Fibroblast of skin of scalp (primary cell): ENCODE results near the gene FAM13B.

ENCODE experiments used
- DNase-seq: peaks from one replicate; pipeline ENCODE4 v3.0.0-alpha.2; 2013

Gene FAM13B

DNA sequence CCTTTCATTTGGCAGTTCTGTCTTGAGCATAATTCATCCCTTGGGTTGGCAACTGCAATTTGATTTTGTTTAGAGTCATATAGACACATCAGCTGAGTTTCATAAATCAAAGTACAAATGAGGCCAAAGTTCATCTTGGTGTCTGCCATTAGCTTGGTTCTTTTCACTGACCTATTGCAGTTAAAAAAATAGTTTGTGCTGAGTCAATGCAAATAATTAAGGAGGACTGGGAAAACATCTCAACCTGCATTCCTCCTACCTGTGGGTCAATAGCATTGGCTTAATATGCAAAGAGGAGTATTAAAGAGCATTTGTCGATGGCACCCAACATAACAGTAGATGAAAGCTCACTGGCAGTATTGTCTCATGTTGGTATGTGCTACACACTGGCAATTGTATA lies 142.0 kb downstream of the FAM13B start:
- no peak for DNase-seq

DNA sequence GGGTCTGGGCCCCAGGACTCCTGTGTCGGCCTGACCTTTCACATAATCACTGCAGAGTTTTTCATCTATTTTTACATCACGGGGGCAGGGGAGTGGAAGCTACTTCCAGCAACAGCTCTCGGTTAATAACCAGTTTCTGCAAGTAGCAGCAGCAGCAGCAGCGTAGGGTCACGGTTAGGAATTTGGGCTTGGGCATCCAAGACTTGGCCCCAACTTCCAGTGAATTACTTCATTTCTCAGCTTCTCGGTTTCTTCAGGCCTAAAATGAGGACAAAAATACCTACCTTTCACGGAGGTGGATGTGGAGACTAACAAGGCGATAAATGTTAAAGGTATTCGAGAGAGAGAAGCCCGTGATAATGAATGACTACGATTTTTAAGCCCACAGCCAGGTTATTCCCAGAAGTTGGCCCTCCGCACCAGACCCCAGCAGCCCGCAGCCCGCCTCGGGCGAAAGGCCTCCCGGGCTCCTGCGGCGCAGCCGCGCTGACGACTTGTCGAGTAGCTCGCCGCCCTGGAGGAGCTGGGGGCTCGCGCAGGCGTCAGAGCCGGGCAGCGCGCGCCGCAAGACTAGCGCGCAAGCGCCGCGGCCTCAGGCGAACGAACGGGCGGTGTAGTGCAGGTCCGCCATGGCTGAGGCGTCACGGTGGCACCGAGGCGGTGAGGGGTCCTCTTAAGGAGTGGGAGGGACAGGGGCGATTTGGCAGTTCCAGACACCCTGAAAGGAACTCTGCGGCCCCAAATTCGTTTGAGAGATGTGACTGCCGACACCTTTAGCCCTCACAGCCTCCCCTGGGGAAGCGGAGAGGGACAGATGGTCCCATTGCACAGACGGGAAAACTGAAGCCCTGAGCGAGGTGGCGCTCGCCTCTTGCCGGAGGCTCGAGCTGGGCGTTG lies 143.8 kb downstream of the FAM13B start, which contains the start of gene PKD2L2:
TSS of gene PKD2L2 (plus strand) at position 595 of the 897 bp plus-strand sequence. CDS start at position 630, 35 bp downstream.
- peak; percentile 90 for DNase-seq

DNA sequence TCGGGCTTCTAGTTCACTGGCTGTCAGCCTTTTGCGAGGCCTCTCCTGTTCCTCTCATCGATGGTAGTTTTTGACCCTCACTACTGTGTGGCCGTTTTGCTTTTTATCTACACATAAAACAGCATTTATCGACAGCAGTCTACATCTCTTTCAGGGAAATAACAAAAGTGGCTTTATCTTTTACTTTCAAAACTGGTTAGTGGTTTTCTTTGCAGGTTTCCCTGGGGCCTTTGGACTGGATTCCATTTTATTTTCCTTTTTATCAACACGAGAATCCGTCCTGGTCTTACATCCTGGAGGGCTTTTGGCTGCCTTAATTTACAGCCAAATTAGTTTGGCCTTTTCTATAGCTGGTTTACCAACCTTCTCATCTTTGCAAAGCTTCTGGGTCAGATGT lies 144.4 kb downstream of the FAM13B start:
- no peak for DNase-seq
